Left ventricle myocardium inferior (tissue), 1 donor: ENCODE data around the gene HAGHL. TPM values are rescaled to one million over a fixed set of nuclear protein-coding genes. Genes with fewer than 3 reads are reported as not detected.

Experiments
- DNase-seq: peaks from one replicate; pipeline ENCODE4 v3.0.0-alpha.2; 2020
- H3K27ac ChIP-seq: fragments of 200-600 bp; replicated peaks from 2 replicates; pipeline ENCODE4 v1.8.0; 2021
- H3K27me3 ChIP-seq: fragments of 200-600 bp; 2 replicates; pipeline ENCODE4 v1.8.0; 2021; ENCODE audit warnings: low read depth
- H3K36me3 ChIP-seq: fragments of 200-600 bp; 2 replicates; pipeline ENCODE4 v1.8.0; 2021
- H3K4me1 ChIP-seq: fragments of 200-600 bp; 2 replicates; pipeline ENCODE4 v1.8.0; 2021
- H3K4me3 ChIP-seq: fragments of 200-600 bp; 2 replicates; pipeline ENCODE4 v1.8.0; 2021; ENCODE audit warnings: mild to moderate bottlenecking, moderate library complexity
- H3K9me3 ChIP-seq: fragments of 200-600 bp; replicated peaks from 2 replicates; pipeline ENCODE4 v1.8.0; 2021
- intact Hi-C: fragments of 100-400 bp; cut with micrococcal nuclease; formaldehyde crosslinking; loops from one replicate; pipeline ENCODE4 v1.11.0; 2022
- total RNA-seq: library from RNA; stranded (reverse); fragmentation: NEBNext Ultra II Directional; extraction: Animal tissue kit (Norgen Biotek cat#: 25700); gene quantifications from one replicate; pipeline ENCODE4 v1.2.1, GENCODE V29; 2021
- TF ChIP-seq, protein P1 (sequence below): fragments of 200-600 bp; IDR thresholded peaks from 2 replicates; pipeline ENCODE4 v1.8.0; 2021; ENCODE audit warnings: antibody characterized with exemption, mild to moderate bottlenecking, borderline replicate concordance
- donor health status: DM: no; HTN: yes; CAD: no; lungs with severe emphysema.

Gene HAGHL
- total RNA-seq, 1 donor from 2014 or later: 12.0 TPM

DNA sequence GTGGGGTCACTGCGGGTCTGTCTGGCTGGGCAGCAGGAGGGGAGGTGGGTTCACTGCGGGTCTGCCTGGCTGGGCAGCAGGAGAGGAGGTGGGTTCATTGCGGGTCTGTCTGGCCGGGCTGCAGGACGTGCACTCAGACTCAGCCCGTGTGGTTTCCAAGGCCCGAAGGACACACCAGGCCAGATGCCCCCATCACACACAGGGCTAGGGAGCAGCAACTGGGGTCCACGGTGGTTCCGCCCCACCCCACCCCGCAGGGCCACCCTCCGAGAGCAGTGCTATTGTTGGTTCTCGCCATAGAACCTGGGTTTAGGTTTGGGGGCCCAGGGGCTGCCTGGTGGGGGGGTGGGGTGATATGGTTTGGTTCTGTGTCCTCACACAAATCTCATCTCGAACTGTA is 19.7 kb downstream of the HAGHL start:
- H3K4me1 ChIP-seq: no peaks in the 10 kb centered on the region
- TF ChIP-seq, protein P1, sequence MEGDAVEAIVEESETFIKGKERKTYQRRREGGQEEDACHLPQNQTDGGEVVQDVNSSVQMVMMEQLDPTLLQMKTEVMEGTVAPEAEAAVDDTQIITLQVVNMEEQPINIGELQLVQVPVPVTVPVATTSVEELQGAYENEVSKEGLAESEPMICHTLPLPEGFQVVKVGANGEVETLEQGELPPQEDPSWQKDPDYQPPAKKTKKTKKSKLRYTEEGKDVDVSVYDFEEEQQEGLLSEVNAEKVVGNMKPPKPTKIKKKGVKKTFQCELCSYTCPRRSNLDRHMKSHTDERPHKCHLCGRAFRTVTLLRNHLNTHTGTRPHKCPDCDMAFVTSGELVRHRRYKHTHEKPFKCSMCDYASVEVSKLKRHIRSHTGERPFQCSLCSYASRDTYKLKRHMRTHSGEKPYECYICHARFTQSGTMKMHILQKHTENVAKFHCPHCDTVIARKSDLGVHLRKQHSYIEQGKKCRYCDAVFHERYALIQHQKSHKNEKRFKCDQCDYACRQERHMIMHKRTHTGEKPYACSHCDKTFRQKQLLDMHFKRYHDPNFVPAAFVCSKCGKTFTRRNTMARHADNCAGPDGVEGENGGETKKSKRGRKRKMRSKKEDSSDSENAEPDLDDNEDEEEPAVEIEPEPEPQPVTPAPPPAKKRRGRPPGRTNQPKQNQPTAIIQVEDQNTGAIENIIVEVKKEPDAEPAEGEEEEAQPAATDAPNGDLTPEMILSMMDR: no peak
- H3K27ac ChIP-seq: no peak overlapping the region
- intact Hi-C loops: no loop called here
- H3K27me3 ChIP-seq: peaks cover 47% of the 10 kb centered on the region
- H3K4me3 ChIP-seq: no peak overlapping the region
- no peak for DNase-seq
- H3K36me3 ChIP-seq: no peaks in the 10 kb centered on the region
- H3K9me3 ChIP-seq: no peaks in the 10 kb centered on the region

DNA sequence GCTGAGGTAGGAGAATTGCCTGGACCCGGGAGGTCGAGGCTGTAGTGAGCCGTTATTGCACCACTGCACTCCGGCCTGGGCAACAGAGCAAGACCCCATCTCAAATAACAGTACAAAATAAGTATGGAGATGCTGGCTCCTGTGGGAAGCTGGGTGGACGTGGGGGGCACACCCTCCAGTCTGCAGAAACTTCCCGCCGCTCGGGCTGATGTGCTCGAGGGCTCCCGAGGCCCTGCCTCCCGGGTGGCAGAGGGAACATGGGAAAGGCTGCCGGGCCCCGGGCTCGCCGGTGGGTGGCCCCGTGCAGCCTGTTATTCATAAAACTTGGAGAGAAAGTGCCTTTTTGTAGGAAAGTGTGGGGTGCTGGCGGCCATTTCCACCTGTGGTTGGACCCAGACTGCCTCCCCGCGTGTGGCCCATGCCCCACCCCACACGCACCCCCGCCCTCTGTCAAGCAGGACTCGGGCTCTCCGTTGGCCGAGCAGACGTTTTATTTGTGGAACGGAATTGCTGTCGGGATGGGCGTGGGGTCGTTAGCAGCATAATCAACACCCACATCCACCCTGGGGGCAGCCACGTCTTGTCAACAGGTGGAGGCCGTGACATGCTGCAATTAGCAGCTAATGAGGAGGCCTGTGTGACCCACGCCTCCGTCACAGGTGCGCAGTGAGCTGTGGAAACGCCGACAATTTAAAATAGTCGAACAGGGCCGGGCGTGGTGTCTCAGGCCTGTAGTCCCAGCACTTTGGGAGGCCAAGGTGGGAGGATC is 21.3 kb downstream of the HAGHL start:
- H3K4me1 ChIP-seq: no peaks in the 10 kb centered on the region
- TF ChIP-seq, protein P1: no peak
- H3K9me3 ChIP-seq: no peaks in the 10 kb centered on the region
- no peak overlapping the region for H3K4me3 ChIP-seq
- intact Hi-C loops: no loop called here
- H3K36me3 ChIP-seq: no peaks in the 10 kb centered on the region
- H3K27me3 ChIP-seq: peaks cover 45% of the 10 kb centered on the region
- H3K27ac ChIP-seq: no peak overlapping the region
- no peak for DNase-seq

DNA sequence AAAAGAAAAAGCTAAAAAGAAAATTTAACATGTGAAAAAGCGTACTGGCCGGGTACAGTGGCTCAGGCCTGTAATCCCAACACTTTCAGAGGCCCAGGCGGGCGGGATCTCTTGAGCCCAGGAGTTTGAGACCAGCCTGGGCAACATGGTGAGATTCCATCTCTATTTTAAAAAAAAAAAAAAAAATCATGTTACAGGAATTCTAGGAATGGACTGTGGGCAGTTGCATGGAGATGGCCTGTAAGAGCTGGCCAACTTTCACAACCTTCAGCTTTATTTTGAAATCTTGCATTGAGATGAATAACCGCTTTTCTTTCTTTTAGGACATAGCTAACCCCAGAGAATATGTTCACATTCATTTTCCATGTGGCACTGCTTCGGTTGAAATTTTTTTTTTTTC is 22.1 kb downstream of the HAGHL start:
- TF ChIP-seq, protein P1: no peak
- Histone ChIP-seq H3K27ac (no peak overlapping the region), H3K36me3 (no peaks in the 10 kb centered on the region), H3K4me3 (no peak overlapping the region), H3K4me1 (no peaks in the 10 kb centered on the region), H3K9me3 (no peaks in the 10 kb centered on the region), H3K27me3 (peaks cover 46% of the 10 kb centered on the region)
- no peak for DNase-seq
- intact Hi-C loops: no loop called here

DNA sequence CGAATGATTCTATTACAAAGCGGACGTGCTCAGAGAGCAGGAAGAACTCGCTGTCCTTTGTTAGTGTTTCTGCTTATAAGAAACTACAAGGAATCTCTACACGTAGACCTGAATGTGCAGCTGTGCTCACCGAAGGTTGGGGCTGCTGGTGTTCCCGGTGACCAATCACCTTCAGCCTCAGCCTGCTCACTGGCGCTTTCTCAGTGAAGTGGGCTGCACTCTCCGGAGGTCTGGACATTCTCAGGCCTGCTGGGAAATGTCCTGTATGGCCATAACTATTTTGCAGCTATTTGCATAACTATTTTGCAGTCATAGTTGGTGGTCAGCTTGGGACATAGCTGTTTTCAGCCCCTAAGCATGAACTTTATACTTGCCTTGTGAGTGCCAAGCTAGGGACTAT is 23.6 kb downstream of the HAGHL start:
- H3K9me3 ChIP-seq: no peaks in the 10 kb centered on the region
- DNase-seq: no peak
- TF ChIP-seq, protein P1: no peak
- intact Hi-C loops: no loop called here
- H3K27ac ChIP-seq: no peak overlapping the region
- H3K27me3 ChIP-seq: peaks cover 38% of the 10 kb centered on the region
- no peak overlapping the region for H3K4me3 ChIP-seq
- no peaks in the 10 kb centered on the region for H3K36me3 ChIP-seq
- no peaks in the 10 kb centered on the region for H3K4me1 ChIP-seq

DNA sequence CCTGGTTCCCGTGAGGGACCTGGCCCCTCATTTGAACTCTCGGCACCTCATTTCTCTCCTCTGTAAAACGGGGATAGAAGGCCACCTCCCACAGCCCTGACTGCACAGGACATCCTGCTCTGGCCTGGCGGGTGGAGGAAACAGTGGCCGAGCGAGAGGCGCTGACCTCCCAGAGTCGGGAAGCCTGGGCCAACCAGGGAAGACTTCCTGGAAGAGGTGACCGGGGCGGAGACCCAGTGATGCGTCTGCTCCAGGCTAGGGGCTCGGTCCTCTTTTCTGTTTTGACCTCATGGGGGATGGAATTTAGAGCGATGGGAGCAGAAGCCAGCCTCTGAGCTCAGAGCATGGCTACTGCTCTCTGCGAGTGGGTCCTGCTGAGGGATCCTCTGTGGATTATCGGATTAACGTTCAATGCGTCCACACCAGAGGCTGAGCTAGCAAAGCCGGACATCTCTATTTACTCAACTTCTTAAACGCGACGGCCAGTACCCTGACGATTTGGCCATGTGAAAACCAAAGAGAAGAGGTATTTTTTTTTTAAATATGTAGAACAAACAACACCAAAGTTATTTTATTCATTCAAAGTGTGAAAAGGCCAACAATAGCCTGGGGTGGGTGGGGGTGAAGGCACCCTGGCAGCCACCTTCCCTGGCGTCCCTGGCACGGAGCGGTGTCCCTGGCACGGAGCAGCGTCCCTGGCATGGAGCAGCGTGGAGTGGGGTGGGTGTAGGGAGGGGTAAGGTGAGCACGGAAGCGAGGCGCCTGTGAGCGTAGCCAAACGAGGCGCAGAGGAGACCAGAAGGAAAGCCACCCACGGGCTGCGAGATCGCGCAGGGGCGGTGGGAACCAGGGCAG is 24.5 kb downstream of the HAGHL start:
- H3K27ac ChIP-seq: no peak overlapping the region
- H3K27me3 ChIP-seq: peaks cover 34% of the 10 kb centered on the region
- H3K4me1 ChIP-seq: no peaks in the 10 kb centered on the region
- TF ChIP-seq, protein P1: no peak
- H3K4me3 ChIP-seq: no peak overlapping the region
- H3K36me3 ChIP-seq: no peaks in the 10 kb centered on the region
- intact Hi-C loops: no loop called here
- no peak for DNase-seq
- H3K9me3 ChIP-seq: no peaks in the 10 kb centered on the region
